ENCODE measurements around the gene CDHR3. TPM values are rescaled to one million over a fixed set of nuclear protein-coding genes. Genes with fewer than 3 reads are reported as not detected.
A peak's percentile ranks its signal among the peaks of the same experiment; 100 is the strongest.

CDHR3 gene
- polyA plus RNA-seq, 1 experiment, result 1.9 TPM

DNA sequence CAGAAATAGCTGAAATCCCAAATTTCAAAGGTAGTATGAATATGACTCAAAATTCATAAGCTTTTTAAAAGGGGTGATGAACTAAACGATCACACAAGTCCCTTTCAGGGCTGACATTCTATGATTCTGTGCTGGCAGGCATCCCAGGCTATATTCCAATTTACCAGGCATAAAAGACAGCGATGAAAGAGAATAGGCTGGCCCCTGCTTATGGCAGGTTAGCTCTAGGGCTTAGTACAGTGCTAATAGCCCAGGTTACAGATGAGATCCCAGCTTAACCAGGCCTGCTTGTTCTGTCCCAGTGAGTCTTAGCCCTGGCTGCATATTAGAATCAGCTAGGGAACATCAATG, 56.4 kb downstream of the CDHR3 start:
- ChIA-PET CTCF (interaction anchor here (2.0 kb wide), 1 partner anchor 11 kb away, joined by 8 read pairs; no protein-coding TSS in a partner anchor), POLR2A (no interaction called here)
- no peak for TF ChIP-seq CTCF (IDR thresholded peaks at IDR 0.05; ENCODE audit: low read depth, low read length)
- no peaks in the 10 kb centered on the region for H3K27me3 ChIP-seq (ENCODE audit: control insufficient read depth, insufficient read depth, low read length)
- H3K9me3 ChIP-seq (ENCODE audit: control insufficient read depth, insufficient read depth, low read length), result no peaks in the 10 kb centered on the region
- no peak overlapping the region for H3K4me3 ChIP-seq (ENCODE audit: low read depth, low read length)
- no peak for DNase-seq (ENCODE audit: low read depth, low spot score)
- no peak overlapping the region for H3K27ac ChIP-seq (ENCODE audit: low read depth, low read length)

DNA sequence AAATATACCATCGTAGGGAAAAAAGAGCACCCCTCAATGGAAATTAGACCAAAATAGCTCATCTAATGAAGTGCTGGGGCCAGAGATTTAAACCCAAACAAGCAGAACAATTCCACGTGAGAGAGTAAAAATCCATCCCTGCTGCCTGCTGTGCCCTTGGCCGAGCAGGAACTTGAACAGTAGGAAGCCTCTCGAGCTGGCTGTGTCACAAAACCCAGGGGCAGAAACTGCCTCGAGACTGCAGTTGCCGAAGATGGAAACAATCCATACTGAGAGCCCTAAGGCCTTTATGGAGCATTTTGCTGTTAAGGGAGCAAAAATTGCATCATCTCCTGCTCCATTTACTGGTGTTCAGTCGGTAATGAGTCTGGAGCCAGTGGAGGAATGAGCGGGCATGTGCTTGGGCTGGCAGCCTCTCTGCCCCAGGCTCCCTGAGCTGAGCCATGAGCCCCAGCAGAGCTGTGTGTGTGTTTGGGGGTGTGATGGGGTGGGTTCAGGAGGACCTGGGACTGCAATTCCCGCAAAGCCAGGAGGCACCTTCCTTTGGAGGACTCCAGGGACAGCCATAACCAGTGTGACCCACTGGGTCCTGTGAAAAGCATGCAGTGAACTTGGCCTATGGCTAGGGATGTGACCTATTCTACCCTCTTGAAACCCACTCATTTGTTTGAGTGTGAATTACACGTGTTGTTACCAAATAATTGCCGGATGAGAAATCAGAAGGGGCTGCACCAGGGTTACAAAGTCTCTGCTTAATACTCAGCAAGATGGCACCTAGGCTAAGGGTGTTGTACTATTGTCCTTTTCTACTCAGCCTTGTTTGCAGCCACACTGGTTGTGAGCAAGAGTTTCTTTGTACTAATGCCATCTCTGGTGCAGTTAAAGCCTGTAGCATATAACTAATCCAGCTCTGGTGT, 58.3 kb downstream of the CDHR3 start:
- Histone ChIP-seq H3K27me3 (ENCODE audit: control insufficient read depth, insufficient read depth, low read length) (no peaks in the 10 kb centered on the region), H3K4me3 (ENCODE audit: low read depth, low read length) (no peak overlapping the region), H3K9me3 (ENCODE audit: control insufficient read depth, insufficient read depth, low read length) (no peaks in the 10 kb centered on the region), H3K27ac (ENCODE audit: low read depth, low read length) (peak overlapping the region; percentile 40)
- ChIA-PET CTCF (interaction anchor here (0.6 to 2.0 kb wide), 3 partner anchors 13 to 318 kb away, joined by 3 to 8 read pairs (median 4); no protein-coding TSS in a partner anchor), POLR2A (no interaction called here)
- DNase-seq (ENCODE audit: low read depth, low spot score), result no peak
- no peak for TF ChIP-seq CTCF (IDR thresholded peaks at IDR 0.05; ENCODE audit: low read depth, low read length)

DNA sequence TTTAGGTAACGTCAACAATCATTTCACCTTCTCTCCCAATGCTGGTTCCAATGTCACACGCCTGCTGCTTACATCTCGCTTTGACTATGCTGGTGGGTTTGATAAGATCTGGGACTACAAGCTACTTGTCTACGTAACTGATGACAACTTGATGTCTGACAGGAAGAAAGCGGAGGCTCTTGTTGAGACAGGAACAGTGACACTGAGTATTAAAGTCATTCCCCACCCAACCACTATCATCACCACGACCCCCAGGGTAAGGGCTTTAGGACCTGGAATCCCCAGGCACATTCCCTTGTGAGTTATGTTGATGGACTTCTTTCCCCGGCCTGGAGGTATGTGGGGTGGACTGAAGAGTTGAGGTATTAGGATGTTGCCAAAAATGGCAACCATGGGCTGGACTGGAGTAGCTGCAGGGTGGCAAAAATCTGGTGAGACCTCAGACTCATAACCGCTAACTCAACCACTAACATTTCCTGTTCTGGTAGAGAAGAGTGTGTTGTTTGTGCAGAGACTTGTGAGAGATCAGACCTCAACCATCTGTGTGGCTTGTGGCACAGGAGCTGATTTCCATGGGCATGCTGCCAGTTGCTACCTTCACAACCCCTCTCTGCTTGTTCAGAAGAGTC, 59.2 kb downstream of the CDHR3 start:
- Histone ChIP-seq H3K27me3 (ENCODE audit: control insufficient read depth, insufficient read depth, low read length) (no peaks in the 10 kb centered on the region), H3K9me3 (ENCODE audit: control insufficient read depth, insufficient read depth, low read length) (no peaks in the 10 kb centered on the region), H3K4me3 (ENCODE audit: low read depth, low read length) (no peak overlapping the region), H3K27ac (ENCODE audit: low read depth, low read length) (no peak overlapping the region)
- no peak for DNase-seq (ENCODE audit: low read depth, low spot score)
- ChIA-PET POLR2A (no interaction called here), CTCF (no interaction called here)
- TF ChIP-seq CTCF (IDR thresholded peaks at IDR 0.05; ENCODE audit: low read depth, low read length), result no peak

- ChIA-PET CTCF (no interaction called here), POLR2A (no interaction called here)
- no peak overlapping the region for H3K27ac ChIP-seq (ENCODE audit: low read depth, low read length)
- no peak for DNase-seq (ENCODE audit: low read depth, low spot score)
- H3K9me3 ChIP-seq (ENCODE audit: control insufficient read depth, insufficient read depth, low read length), result no peaks in the 10 kb centered on the region
- TF ChIP-seq CTCF (IDR thresholded peaks at IDR 0.05; ENCODE audit: low read depth, low read length), result no peak
- H3K4me3 ChIP-seq (ENCODE audit: low read depth, low read length), result no peak overlapping the region
- peaks cover 2% of the 10 kb centered on the region for H3K27me3 ChIP-seq (ENCODE audit: control insufficient read depth, insufficient read depth, low read length)
These were observed 60.6 kb downstream of the CDHR3 start for GRCh38 chr7:106023369-106024322.

Data from AG04450 (cell line).